Endothelial cell of umbilical vein (primary cell): Measurements from ENCODE around the gene PFKL. TPM values are rescaled to one million over a fixed set of nuclear protein-coding genes. Genes with fewer than 3 reads are reported as not detected.

Experiments used
- BruUV-seq: library from RNA; stranded (reverse); fragments of 400-500 nt; replicated peaks from 2 replicates; lab custom pipeline; 2021; lab: Mats Ljungman, UMichigan
- CTCF ChIA-PET: fragments of 300-600, 350-600 bp; sonication (Branson Sonifier 250); formaldehyde crosslinking; loops from one replicate; lab custom pipeline; 2021; ENCODE audit warnings: antibody characterized with exemption, inconsistent platforms; lab: Charles Lee
- POLR2A ChIA-PET: fragments of 300-600, 350-600 bp; sonication (Branson Sonifier 250); formaldehyde crosslinking; loops from one replicate; lab custom pipeline; 2021; ENCODE audit warnings: antibody characterized with exemption, inconsistent platforms; lab: Charles Lee
- DNase-seq: peaks from one replicate; pipeline ENCODE4 v3.0.0-alpha.2; 2011; ENCODE audit warnings: low read depth, low spot score
- FAIRE-seq: peaks from 2 replicates; lab custom pipeline; 2011; peaks lifted over from hg19 to GRCh38; lab: Jason Lieb, UNC
- H2AFZ ChIP-seq: 2 replicates; pipeline ENCODE4 v1.6.0; 2012; ENCODE audit warnings: low read depth, low read length, control low read depth, inconsistent platforms
- H3K27ac ChIP-seq: 2 replicates; pipeline ENCODE4 v1.5.1; 2011; ENCODE audit warnings: low read depth, mild to moderate bottlenecking, control low read depth, low read length, moderate library complexity; ENCODE audit not compliant: insufficient read depth
- H3K27me3 ChIP-seq, 2 experiments: 2 replicates each; pipeline versions ENCODE4 v1.6.0 to v1.6.1; 2011; ENCODE audit warnings: low read length in 2 of 2, mixed read lengths in 1 of 2; ENCODE audit not compliant: control insufficient read depth in 2 of 2, insufficient read depth in 2 of 2
- H3K36me3 ChIP-seq, 2 experiments: 2 replicates in 1 of 2; 3 replicates in 1 of 2; pipeline ENCODE4 v1.5.1; 2011; ENCODE audit warnings: low read length in 2 of 2, mild to moderate bottlenecking in 1 of 2, moderate library complexity in 1 of 2; ENCODE audit not compliant: control insufficient read depth in 2 of 2, insufficient read depth in 2 of 2; ENCODE audit errors: extremely low read depth in 1 of 2
- H3K4me1 ChIP-seq: 3 replicates; pipeline ENCODE4 v1.5.1; 2011; ENCODE audit warnings: mild to moderate bottlenecking, low read length; ENCODE audit not compliant: control insufficient read depth, insufficient read depth; ENCODE audit errors: extremely low read depth
- H3K4me2 ChIP-seq: 2 replicates; pipeline ENCODE4 v1.6.1; 2011; ENCODE audit warnings: low read length, control low read depth, mixed read lengths; ENCODE audit not compliant: insufficient read depth
- H3K4me3 ChIP-seq, 3 experiments: fragments of 200-600 bp in 1 of 3; sonication (generic), shearing (Covaris generic) in 1 of 3; replicated peaks in 1 of 3; 2 replicates each; pipeline ENCODE4 v1.5.1; 2011 to 2016; ENCODE audit warnings: control low read depth in 3 of 3, low read length in 3 of 3, mild to moderate bottlenecking in 2 of 3, inconsistent platforms in 1 of 3, low read depth in 1 of 3, moderate library complexity in 1 of 3; ENCODE audit not compliant: insufficient read depth in 1 of 3
- H3K79me2 ChIP-seq: 2 replicates; pipeline ENCODE4 v1.6.0; 2012; ENCODE audit warnings: low read length, inconsistent platforms; ENCODE audit not compliant: control insufficient read depth, insufficient read depth
- H3K9ac ChIP-seq: replicated peaks from 2 replicates; pipeline ENCODE3; 2011; ENCODE audit warnings: low read length, control low read depth; ENCODE audit not compliant: insufficient read depth; ENCODE audit errors: extremely low read depth
- H3K9me1 ChIP-seq: replicated peaks from 3 replicates; pipeline ENCODE4 v1.6.0; 2011; ENCODE audit warnings: mild to moderate bottlenecking, low read length; ENCODE audit not compliant: control insufficient read depth, insufficient read depth; ENCODE audit errors: extremely low read depth
- H3K9me3 ChIP-seq: replicated peaks from 2 replicates; pipeline ENCODE4 v1.5.1; 2012; ENCODE audit warnings: low read length, inconsistent platforms; ENCODE audit not compliant: control insufficient read depth, insufficient read depth
- H4K20me1 ChIP-seq: replicated peaks from 2 replicates; pipeline ENCODE3; 2011; ENCODE audit warnings: mild to moderate bottlenecking, low read length; ENCODE audit not compliant: control insufficient read depth, insufficient read depth; ENCODE audit errors: extremely low read depth
- EZH2 ChIP-seq: IDR thresholded peaks from 2 replicates; pipeline ENCODE4 v1.6.1; 2012; ENCODE audit warnings: borderline replicate concordance, low read depth, mild to moderate bottlenecking, moderate library complexity, low read length, inconsistent platforms; ENCODE audit not compliant: severe bottlenecking
- FOS ChIP-seq: IDR thresholded peaks from 2 replicates; pipeline ENCODE4 v1.6.1; 2011; ENCODE audit warnings: mild to moderate bottlenecking, low read length, moderate library complexity, borderline replicate concordance; ENCODE audit not compliant: insufficient read depth
- GATA2 ChIP-seq: IDR thresholded peaks from 2 replicates; pipeline ENCODE4 v1.7.0; 2011; ENCODE audit warnings: low read depth, mild to moderate bottlenecking, moderate library complexity, mixed read lengths, low read length; ENCODE audit not compliant: insufficient read length, insufficient read depth
- JUN ChIP-seq: IDR thresholded peaks from 2 replicates; pipeline ENCODE4 v1.6.1; 2011; ENCODE audit warnings: borderline replicate concordance, low read depth; ENCODE audit not compliant: insufficient read length, insufficient read depth
- MYC ChIP-seq: IDR thresholded peaks from one replicate; pipeline ENCODE4 v1.6.1; 2011; ENCODE audit warnings: mild to moderate bottlenecking, low read depth, low read length
- POLR2A ChIP-seq: IDR thresholded peaks from 2 replicates; pipeline ENCODE4 v1.6.1; 2012; ENCODE audit warnings: low read depth, mild to moderate bottlenecking, control low read depth, low read length
- POLR2AphosphoS5 ChIP-seq: IDR thresholded peaks from 2 replicates; pipeline ENCODE4 v1.6.1; 2012; ENCODE audit warnings: low read depth, mild to moderate bottlenecking, control low read depth, low read length, moderate library complexity; ENCODE audit not compliant: insufficient read depth
- dilution Hi-C: fragments of 300-500 bp; cut with MboI; formaldehyde crosslinking; loops from one replicate; pipeline ENCODE4 v1.15.0; 2019; ENCODE audit warnings: low sequenced_read_pairs; ENCODE audit not compliant: extremely low pct_ligation_motif_present
- intact Hi-C: fragments of 100-400 bp; cut with micrococcal nuclease; formaldehyde crosslinking; loops from one replicate; pipeline ENCODE4 v1.10.0; 2022
- polyA plus RNA-seq, 4 experiments: library from polyadenylated mRNA; depleted of rRNA in 3 of 4; stranded (reverse) in 3 of 4; unstranded in 1 of 4; fragments of >200 nt; gene quantifications; 2 replicates each; pipeline versions ENCODE4 v1.2.1 to v1.2.3, GENCODE V29; 2011 to 2012; ENCODE audit warnings: missing spikeins in 1 of 4
- total RNA-seq: library from RNA; stranded (reverse); gene quantifications from 2 replicates; pipeline ENCODE4 v1.2.3, GENCODE V29; 2021
- TF ChIP-seq, protein P1 (sequence below), 2 donors: IDR thresholded peaks; 1 replicate in 1 of 2; 2 replicates in 1 of 2; pipeline ENCODE4 v1.5.1; 2011; ENCODE audit warnings: low read length in 2 of 2, mild to moderate bottlenecking in 2 of 2, moderate library complexity in 2 of 2, control low read depth in 1 of 2, inconsistent platforms in 1 of 2, low read depth in 1 of 2; ENCODE audit not compliant: insufficient read depth in 1 of 2; ENCODE audit errors: extremely low read depth in 1 of 2
- TF ChIP-seq, protein P2 (sequence below): IDR thresholded peaks from 2 replicates; pipeline ENCODE4 v1.6.1; 2011; ENCODE audit not compliant: insufficient read depth, insufficient read length

Gene PFKL
- total and polyA plus RNA-seq, 2 donors (not counting 3 experiments of a cell fraction or from before 2014, with no cell fraction given), result 137 to 154 TPM

GRCh38 chr21:44335266-44336059 lies 35.6 kb downstream of the PFKL start:
- dilution Hi-C loops, result no loop called here
- Histone ChIP-seq H3K4me1 (peaks cover 14% of the 10 kb centered on the region), H3K27me3 (no peaks in the 10 kb centered on the region), H3K9me3 (no peaks in the 10 kb centered on the region), H3K9me1 (no peaks in the 10 kb centered on the region), H3K9ac (no peak overlapping the region), H3K27ac (no peak overlapping the region), H2AFZ (no peak overlapping the region), H4K20me1 (no peaks in the 10 kb centered on the region), H3K79me2 (no peaks in the 10 kb centered on the region), H3K36me3 (no peaks in the 10 kb centered on the region), H3K4me3 (no peak overlapping the region), H3K4me2 (no peak overlapping the region)
- no peak for FAIRE-seq
- intact Hi-C loops, result no loop called here
- no TSS peak for BruUV-seq
- no peak for DNase-seq
- CTCF ChIA-PET, result no interaction called here
- POLR2A ChIA-PET, result no interaction called here
- TF ChIP-seq, protein P1, sequence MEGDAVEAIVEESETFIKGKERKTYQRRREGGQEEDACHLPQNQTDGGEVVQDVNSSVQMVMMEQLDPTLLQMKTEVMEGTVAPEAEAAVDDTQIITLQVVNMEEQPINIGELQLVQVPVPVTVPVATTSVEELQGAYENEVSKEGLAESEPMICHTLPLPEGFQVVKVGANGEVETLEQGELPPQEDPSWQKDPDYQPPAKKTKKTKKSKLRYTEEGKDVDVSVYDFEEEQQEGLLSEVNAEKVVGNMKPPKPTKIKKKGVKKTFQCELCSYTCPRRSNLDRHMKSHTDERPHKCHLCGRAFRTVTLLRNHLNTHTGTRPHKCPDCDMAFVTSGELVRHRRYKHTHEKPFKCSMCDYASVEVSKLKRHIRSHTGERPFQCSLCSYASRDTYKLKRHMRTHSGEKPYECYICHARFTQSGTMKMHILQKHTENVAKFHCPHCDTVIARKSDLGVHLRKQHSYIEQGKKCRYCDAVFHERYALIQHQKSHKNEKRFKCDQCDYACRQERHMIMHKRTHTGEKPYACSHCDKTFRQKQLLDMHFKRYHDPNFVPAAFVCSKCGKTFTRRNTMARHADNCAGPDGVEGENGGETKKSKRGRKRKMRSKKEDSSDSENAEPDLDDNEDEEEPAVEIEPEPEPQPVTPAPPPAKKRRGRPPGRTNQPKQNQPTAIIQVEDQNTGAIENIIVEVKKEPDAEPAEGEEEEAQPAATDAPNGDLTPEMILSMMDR (IDR thresholded peaks at IDR 0.05; ENCODE audit: extremely low read depth in 1 of 2, insufficient read depth in 1 of 2, low read depth in 1 of 2, low read length in 2 of 2), result no peak
- no peak for TF ChIP-seq MYC
- TF ChIP-seq, protein P2, sequence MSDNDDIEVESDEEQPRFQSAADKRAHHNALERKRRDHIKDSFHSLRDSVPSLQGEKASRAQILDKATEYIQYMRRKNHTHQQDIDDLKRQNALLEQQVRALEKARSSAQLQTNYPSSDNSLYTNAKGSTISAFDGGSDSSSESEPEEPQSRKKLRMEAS, result no peak
- TF ChIP-seq EZH2, result no peak
- TF ChIP-seq POLR2A, result no peak
- TF ChIP-seq JUN, result no peak
- TF ChIP-seq GATA2, result no peak
- TF ChIP-seq FOS, result no peak
- TF ChIP-seq POLR2AphosphoS5, result no peak
